Cardiac septum (tissue), 1 donor: Measurements from ENCODE around the gene KPNA2. TPM values are rescaled to one million over a fixed set of nuclear protein-coding genes. Genes with fewer than 3 reads are reported as not detected.
"Not testable (repeated sequence)": the region's sequence is repeated elsewhere in the genome, so short reads cannot be mapped to it uniquely, and the experiment has no call there.

Experiments used
- DNase-seq: peaks from one replicate; pipeline ENCODE4 v3.0.0-alpha.2; 2020; ENCODE audit warnings: low spot score
- intact Hi-C: fragments of 100-400 bp; cut with DNase I; formaldehyde crosslinking; loops from one replicate; pipeline ENCODE4 v1.14.0; 2022
- total RNA-seq: library from RNA; stranded (reverse); fragmentation: NEBNext Ultra II Directional; extraction: Animal tissue kit (Norgen Biotek cat#: 25700); gene quantifications from one replicate; pipeline ENCODE4 v1.2.1, GENCODE V29; 2021
- donor health status: DM: no; HTN: no; CAD: no.

Gene KPNA2
- total RNA-seq, 1 donor from 2014 or later = 20.7 TPM

- DNase-seq, intact Hi-C loops: not testable (repeated sequence)
Measured at GRCh38 chr17:68087131-68087623, 51.6 kb downstream of the KPNA2 start.

DNA sequence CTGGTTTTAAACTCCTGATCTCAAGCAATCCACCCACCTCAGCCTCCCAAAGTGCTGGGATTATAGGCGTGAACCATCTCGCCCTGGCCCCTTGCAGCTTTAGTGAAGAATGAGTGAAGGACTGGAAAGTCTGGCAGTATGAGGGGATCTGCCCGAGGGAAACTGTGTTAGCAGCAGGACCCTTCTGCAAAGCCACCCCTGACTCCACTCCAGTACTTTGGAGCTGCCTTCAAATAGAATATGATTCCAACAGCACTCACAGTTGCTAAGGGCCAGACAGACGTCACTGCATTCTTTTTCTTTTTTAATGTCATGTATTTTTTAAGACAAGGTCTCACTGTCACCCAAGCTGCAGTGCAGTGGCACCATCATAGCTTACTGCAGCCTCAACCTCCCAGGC lies 52.3 kb downstream of the KPNA2 start:
- no peak for DNase-seq
- intact Hi-C loops = no loop called here

- DNase-seq = no peak
- intact Hi-C loops = no loop called here
Measured at GRCh38 chr17:68089881-68090280, 54.3 kb downstream of the KPNA2 start.

DNA sequence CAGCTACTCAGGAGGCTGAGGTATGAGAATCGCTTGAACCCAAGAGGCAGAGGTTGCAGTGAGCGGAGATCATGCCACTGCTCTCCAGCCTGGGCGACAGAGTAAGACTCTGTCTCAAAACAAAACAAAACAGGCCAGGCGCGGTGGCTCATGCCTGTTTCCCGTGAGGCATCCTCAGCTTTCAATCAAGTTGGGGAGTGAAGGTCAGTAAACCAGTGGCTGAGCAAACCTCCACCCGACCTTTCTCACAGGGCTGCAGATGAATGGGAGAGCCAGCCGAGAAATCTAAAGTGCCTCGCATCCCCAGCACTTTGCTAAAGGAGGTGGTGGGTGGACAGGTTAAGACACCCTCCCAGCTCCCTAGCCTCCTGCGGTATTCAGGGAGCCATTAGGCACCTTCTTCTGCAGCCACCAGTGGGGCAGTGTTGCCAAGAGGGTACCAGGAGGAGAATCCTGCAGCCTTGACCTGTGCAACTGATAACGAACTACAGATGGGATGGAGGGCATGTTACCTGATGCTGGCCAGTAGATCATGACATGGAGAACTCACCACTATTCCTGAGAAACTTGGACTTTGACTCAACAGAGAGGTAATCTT lies 59.0 kb downstream of the KPNA2 start:
- intact Hi-C loops = no loop called here
- no peak for DNase-seq

DNA sequence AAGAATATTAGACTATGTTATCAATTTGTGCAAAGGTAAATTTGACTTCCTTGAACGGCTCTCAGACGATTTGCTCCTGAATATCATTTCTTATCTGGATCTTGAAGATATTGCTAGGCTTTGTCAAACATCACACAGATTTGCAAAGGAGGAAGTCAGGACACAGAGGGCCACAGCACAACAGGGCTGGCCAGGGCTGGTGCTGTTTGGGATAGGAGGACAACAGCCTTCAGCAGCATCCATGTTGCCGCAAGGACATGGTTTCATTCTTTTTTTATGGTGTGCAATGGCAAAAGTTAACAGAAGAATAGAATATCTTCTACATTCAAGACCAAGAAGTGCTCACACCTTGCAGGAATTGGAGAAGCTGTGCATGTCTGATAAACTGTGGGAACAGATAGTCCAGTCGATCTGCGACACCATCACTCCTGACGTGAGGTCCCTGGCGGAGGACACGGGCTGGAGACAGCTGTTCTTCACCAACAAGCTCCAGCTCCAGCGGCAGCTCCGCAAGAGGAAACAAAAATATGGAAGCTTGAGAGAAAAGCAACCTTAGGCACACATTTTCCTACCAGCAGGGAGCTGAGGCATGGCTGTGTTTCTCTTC lies 59.8 kb downstream of the KPNA2 start:
- DNase-seq = no peak
- intact Hi-C loops = no loop called here

- no peak for DNase-seq
- intact Hi-C loops = no loop called here
Measured at GRCh38 chr17:68096111-68096510, 60.6 kb downstream of the KPNA2 start.

Other genes starting within 250 kb of the KPNA2 start
- gene BPTF, start 210.2 kb upstream of the KPNA2 start, total RNA-seq = 72.9 TPM
- 3.4 TPM for gene C17orf58, start 39.3 kb upstream of the KPNA2 start, total RNA-seq
- 97.4 TPM for gene AMZ2, start 212.3 kb downstream of the KPNA2 start, total RNA-seq